ENCODE measurements around the gene IQGAP2. TPM values are rescaled to one million over a fixed set of nuclear protein-coding genes. Genes with fewer than 3 reads are reported as not detected.

The IQGAP2 gene
- total RNA-seq, 1 experiment from 2014 or later = not detected

DNA sequence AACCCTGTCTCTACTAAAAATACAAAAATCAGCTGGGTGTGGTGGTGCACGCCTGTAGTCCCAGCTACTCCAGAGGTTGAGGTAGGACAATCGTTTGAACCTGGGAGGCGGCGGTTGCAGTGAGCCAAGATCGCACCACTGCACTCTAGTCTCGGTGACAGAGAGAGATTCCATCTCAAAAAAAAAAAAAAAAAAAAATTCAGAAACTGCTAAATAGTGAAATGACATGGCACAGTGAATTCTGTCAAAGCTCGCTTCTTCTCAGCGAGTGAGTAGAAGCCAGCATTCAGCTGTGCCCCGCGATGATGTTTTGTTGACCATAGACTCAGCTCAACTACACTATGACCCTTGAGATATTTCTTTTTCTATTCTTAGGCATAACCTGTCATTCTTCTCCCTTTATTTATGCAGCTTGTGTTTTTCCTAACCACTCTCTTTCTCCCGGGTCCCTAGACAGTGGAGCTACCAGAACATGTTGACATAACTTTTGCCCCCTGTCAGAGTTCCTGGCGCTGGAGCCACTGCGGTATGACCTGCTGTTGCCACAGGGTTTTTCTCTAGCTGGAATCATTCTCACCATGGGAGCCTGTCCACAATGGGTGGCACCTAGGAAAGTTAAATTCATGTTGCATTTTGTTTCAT is 13.5 kb upstream of the IQGAP2 start:
- Histone ChIP-seq H3K4me1 (ENCODE audit: insufficient read depth, low read length) (0 out of 2 replicates have a peak, but pooled peaks cover 3% of the 10 kb centered on the region), H3K9ac (ENCODE audit: low read length) (no peak overlapping the region), H3K4me2 (ENCODE audit: low read length) (no peak overlapping the region), H4K20me1 (ENCODE audit: low read length) (no peaks in the 10 kb centered on the region), H3K79me2 (ENCODE audit: low read length) (no peaks in the 10 kb centered on the region), H3K9me2 (replicated peaks; ENCODE audit: low read length) (no peaks in the 10 kb centered on the region), H3K9me3 (ENCODE audit: low read length) (no peaks in the 10 kb centered on the region), H3K27ac (ENCODE audit: low read length) (no peak overlapping the region), H3K27me3 (ENCODE audit: low read length) (no peaks in the 10 kb centered on the region), H3K4me3 (ENCODE audit: low read length) (no peak overlapping the region), H3K36me3 (ENCODE audit: low read depth, low read length) (no peaks in the 10 kb centered on the region), H3F3A (ENCODE audit: low read length, unreplicated experiment) (no peaks in the 10 kb centered on the region), H2AFZ (ENCODE audit: low read length) (no peak overlapping the region)
- ChIA-PET POLR2A (ENCODE audit: unreplicated experiment) (no interaction called here), CTCF (no interaction called here)
- intact Hi-C loops (cut with micrococcal nuclease) = no loop called here
- ATAC-seq = no peak
- BruUV-seq (replicated peaks) = no TSS peak
- no peak for TF ChIP-seq EZH2 (IDR thresholded peaks at IDR 0.05; ENCODE audit: low read length, unreplicated experiment)
- no peak for TF ChIP-seq EZH2phosphoT487 (IDR thresholded peaks at IDR 0.05; ENCODE audit: borderline replicate concordance, low read length)
- TF ChIP-seq CTCF (conservative IDR thresholded peaks at IDR 0.05; ENCODE audit: low read depth, low read length) = no peak
- no peak for DNase-seq

- Histone ChIP-seq H4K20me1 (ENCODE audit: low read length) (no peaks in the 10 kb centered on the region), H3K9me2 (replicated peaks; ENCODE audit: low read length) (no peaks in the 10 kb centered on the region), H3K36me3 (ENCODE audit: low read depth, low read length) (no peaks in the 10 kb centered on the region), H3K79me2 (ENCODE audit: low read length) (no peaks in the 10 kb centered on the region), H2AFZ (ENCODE audit: low read length) (no peak overlapping the region), H3K9me3 (ENCODE audit: low read length) (no peaks in the 10 kb centered on the region), H3K4me2 (ENCODE audit: low read length) (no peak overlapping the region), H3K9ac (ENCODE audit: low read length) (no peak overlapping the region), H3K4me1 (ENCODE audit: insufficient read depth, low read length) (0 out of 2 replicates have a peak, but pooled peaks cover 3% of the 10 kb centered on the region), H3K27ac (ENCODE audit: low read length) (no peak overlapping the region), H3K4me3 (ENCODE audit: low read length) (no peak overlapping the region), H3K27me3 (ENCODE audit: low read length) (no peaks in the 10 kb centered on the region), H3F3A (ENCODE audit: low read length, unreplicated experiment) (no peaks in the 10 kb centered on the region)
- no TSS peak for BruUV-seq (replicated peaks)
- DNase-seq (no peak), ATAC-seq (no peak)
- intact Hi-C loops (cut with micrococcal nuclease) = no loop called here
- TF ChIP-seq EZH2phosphoT487 (IDR thresholded peaks at IDR 0.05; ENCODE audit: borderline replicate concordance, low read length) = no peak
- no peak for TF ChIP-seq EZH2 (IDR thresholded peaks at IDR 0.05; ENCODE audit: low read length, unreplicated experiment)
- no peak for TF ChIP-seq CTCF (conservative IDR thresholded peaks at IDR 0.05; ENCODE audit: low read depth, low read length)
- POLR2A ChIA-PET (ENCODE audit: unreplicated experiment) = interaction anchor here (0.5 kb wide), 1 partner anchor 9 kb away, joined by 5 read pairs; no protein-coding TSS in a partner anchor
- CTCF ChIA-PET = no interaction called here
Observed at GRCh38 chr5:76391014-76391413, 12.1 kb upstream of the IQGAP2 start.

DNA sequence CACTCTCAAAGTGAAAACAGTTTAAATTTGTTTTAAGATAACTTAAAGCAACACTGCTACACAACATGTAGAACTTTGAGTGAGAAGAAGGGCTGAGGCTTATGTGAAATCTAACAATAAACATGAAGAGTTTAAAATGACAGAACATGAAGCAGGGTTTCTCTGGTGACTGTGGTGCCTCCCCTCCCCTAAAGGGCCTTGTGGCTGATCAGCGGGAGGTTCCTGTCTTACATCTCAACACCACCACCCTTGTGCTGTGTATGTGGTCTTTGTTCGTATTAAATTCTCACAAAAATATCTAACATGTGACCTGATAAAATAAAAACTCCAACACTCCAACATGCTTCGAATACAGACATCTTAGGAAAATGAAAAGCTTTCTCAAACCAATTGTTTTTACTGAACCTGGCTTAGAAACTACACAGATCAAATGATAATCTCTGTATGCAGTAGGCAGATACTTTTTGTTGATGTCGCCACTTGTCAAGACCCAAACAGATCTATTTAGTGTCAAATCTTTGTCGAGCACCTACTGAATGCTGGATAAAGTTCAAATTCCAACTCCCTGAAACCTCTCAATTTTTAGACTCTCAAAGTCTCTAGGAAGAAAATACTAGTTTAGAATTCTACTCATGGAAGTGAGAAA is 9.9 kb upstream of the IQGAP2 start:
- no TSS peak for BruUV-seq (replicated peaks)
- no peak for ATAC-seq
- no peaks in the 10 kb centered on the region for H3K79me2 ChIP-seq (ENCODE audit: low read length)

More for the DNA sequence above, 9.9 kb upstream of the IQGAP2 start:
- CTCF ChIA-PET = no interaction called here
- H3K4me2 ChIP-seq (ENCODE audit: low read length) = no peak overlapping the region
- no peaks in the 10 kb centered on the region for H3F3A ChIP-seq (ENCODE audit: low read length, unreplicated experiment)
- H3K9ac ChIP-seq (ENCODE audit: low read length) = no peak overlapping the region
- no peak for TF ChIP-seq EZH2 (IDR thresholded peaks at IDR 0.05; ENCODE audit: low read length, unreplicated experiment)
- no peak for TF ChIP-seq EZH2phosphoT487 (IDR thresholded peaks at IDR 0.05; ENCODE audit: borderline replicate concordance, low read length)
- TF ChIP-seq CTCF (conservative IDR thresholded peaks at IDR 0.05; ENCODE audit: low read depth, low read length) = no peak
- no peaks in the 10 kb centered on the region for H3K9me3 ChIP-seq (ENCODE audit: low read length)
- no peak overlapping the region for H3K4me3 ChIP-seq (ENCODE audit: low read length)
- intact Hi-C loops (cut with micrococcal nuclease) = no loop called here
- DNase-seq = no peak
- H3K9me2 ChIP-seq (replicated peaks; ENCODE audit: low read length) = no peaks in the 10 kb centered on the region
- H4K20me1 ChIP-seq (ENCODE audit: low read length) = no peaks in the 10 kb centered on the region
- POLR2A ChIA-PET (ENCODE audit: unreplicated experiment) = no interaction called here
- no peaks in the 10 kb centered on the region for H3K27me3 ChIP-seq (ENCODE audit: low read length)
- H2AFZ ChIP-seq (ENCODE audit: low read length) = no peak overlapping the region
- H3K4me1 ChIP-seq (ENCODE audit: insufficient read depth, low read length) = 0 out of 2 replicates have a peak, but pooled peaks cover under 1% of the 10 kb centered on the region
- H3K36me3 ChIP-seq (ENCODE audit: low read depth, low read length) = no peaks in the 10 kb centered on the region
- no peak overlapping the region for H3K27ac ChIP-seq (ENCODE audit: low read length)

All from PC-3 (cell line).